GM04504 (cell line): ENCODE results near the gene CSGALNACT2.
"Not testable (repeated sequence)": the region's sequence is repeated elsewhere in the genome, so short reads cannot be mapped to it uniquely, and the experiment has no call there.

Experiments used
- DNase-seq: peaks from one replicate; pipeline ENCODE4 v3.0.0-alpha.2; 2012; ENCODE audit warnings: low read depth

Gene CSGALNACT2

DNA sequence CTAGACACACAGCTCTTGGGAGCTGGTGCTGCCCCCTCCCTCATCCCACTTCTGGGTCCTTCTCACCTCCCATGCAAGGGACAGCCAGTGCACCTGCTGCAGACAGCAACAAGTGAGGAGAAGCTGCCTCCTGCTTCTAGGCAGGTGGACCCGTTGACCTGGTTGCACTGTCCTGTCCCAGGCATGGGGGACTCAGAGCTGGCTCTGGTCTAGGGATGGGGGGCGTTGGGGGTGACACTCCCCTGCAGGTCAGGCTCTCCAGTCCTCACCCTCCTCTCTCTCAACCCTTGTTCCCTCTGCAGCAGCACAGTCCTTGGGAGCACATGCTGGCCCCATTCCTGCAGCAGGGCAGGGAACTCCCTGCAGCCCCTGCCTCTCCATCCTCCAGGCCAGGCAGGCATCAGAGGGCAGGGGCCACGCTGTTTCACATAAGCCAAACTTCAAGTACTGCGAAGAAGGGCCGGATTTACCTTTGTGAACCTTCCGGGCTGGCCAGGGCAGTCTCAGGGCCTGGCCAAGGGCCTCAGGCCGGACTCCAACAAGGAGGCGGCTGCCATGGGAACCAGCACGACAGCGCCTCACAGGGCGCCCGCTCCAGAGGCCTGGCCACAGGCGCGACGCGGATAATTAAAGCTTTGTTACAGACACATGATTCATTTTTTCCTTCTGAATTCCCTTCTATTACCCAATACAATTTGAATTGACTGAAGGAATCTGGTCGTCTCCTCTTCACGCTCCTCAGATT is 80.1 kb downstream of the CSGALNACT2 start:
- no peak for DNase-seq

GRCh38 chr10:43218951-43219837 is 80.9 kb downstream of the CSGALNACT2 start:
- no peak for DNase-seq

DNA sequence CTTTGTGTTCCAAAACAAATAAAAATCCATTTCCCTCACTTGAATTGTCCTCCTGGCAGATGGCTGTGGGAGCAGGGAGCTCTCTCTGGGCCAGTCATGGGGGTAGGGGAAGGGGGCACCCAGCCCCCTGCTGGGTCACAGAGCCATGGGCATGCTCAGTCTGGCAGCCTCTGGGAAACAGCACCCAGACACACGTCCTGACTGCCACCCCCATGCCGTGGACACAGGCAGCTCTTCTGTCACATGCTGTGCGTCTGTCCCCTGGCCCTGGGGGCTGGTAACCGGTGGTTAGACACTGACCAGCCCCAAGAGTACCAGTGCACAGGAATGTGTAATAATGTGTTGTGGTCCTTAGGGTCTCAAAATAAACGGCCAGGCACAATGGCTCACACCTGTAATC is 81.6 kb downstream of the CSGALNACT2 start:
- no peak for DNase-seq

DNA sequence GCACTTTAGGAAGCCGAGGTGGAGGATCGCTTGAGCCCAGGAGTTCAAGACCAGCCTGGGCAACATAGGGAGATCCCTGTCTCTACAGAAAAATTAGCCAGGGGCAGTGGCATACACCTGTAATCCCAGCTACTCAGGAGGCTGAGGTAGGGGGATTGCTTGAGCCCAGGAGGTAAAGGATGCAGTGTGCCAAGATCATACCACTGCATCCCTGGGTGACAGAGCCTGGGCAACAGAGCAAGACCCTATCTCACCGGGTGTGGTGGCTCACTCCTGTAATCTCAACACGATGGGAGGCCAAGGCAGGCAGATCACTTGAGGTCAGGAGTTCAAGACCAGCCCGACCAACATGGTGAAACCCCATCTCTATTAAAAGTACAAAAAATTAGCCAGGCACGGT is 82.0 kb downstream of the CSGALNACT2 start:
- DNase-seq, result not testable (repeated sequence)

DNA sequence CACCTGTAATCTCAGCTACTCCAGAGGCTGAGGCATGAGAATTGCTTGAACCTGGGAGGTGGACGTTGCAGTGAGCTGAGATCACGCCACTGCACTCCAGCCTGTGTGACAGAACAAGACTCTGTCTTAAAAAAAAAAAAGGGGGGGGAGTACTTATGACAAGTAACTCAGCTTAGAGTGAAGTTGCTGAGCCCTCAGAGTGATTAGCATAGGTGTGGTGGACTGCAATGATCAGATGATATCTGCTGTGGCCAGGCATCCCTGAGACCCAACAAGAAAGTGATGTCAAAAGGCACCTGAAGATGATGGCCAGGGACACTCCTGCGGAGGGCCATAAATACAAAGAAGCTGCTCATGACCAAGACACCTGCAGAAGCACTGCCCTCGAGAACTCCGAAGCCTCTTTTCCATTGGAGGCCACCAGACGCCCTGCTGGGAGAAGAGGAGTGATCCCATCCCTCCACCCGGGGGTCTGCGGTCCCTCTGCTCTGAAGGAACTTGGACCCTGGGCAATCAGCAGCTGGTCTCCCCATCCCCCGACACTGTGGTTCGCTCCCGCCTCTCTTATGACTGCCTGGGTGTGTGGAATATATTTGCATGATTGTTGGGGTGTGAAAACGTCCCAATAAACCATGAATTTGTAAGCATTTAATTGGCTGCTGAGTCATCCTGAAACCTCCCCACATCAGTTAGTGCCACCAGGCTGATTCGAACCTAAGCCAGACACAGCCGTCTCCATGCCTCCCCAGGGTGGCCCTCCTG is 82.6 kb downstream of the CSGALNACT2 start:
- DNase-seq, result no peak

DNA sequence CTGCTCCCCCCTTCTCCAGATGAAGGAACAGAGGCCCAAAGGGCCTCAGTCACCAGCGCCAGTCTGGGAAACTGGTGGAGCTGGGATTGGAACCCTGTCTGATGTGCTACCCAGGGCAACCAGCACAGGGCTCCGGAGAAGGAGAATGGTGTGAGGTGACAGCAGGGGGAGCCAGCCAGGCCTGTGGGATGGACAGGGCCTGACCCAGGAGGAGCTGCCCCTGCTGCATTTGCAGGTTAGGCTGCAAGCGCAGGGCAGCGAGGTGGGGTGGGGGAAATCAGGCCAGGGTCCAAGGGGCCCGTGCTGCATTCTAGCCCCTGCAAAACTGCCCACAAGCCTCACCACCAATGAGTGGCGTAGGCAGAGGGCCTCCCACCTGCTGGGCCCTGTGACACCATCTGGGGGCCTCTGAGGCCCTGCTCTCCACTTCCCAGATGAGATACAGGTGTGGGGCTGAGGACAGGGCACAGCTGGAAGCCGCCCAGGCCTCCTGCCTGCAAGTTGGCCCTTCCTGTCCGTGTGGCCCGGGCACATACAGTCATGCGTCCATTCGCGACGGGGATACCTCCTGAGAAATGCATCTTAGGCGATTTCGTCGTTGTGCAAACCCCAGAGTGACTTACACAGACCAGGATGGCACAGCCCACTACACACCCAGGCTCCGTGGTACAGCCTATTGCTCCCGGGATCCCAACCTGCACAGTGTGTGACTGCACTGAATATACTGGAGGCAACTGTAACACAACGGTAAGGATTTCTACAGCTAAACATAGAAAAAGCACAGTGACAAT is 83.4 kb downstream of the CSGALNACT2 start:
- no peak for DNase-seq

DNA sequence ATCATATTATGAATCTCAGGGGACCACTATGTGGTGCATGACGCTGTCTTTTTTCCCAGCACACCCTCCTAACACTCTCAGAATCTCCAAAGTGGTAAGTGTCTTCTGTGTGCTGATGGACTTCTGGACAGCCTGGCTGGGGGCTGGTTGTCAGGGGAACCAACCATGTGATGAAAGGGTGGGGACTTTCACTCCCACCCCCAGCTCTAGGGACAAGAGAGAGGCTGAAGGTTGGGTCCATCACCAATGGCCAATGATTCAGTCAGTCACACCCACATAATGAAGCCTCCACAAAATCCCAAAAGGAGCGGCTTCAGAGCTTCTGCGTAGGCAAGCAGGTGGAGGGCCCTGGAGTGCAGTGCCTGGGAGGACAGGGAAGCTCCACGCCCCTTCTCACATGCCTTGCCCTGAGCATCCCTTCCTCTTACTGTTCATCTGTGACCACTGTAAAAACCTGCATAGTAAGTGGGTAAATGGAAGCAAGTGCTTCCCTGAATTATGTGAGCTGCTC is 84.0 kb downstream of the CSGALNACT2 start:
- DNase-seq, result no peak

DNA sequence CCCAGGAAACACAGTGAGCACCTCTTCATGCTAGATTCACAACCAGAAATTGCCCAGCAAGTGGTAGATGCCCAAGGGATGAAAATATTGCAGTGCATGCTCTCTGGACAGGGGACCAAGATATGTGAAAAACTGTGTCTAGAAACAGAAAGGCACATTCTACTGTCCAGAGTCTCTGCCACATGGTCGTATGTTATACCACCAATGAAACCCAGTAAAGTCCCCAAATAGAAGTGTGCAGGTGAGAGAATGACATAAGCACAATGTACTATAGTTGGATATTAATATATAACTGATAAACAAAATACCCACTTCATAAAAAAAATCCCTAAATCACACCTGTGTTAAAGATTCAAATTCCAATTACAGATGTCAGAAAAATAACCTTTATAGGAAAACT is 84.8 kb downstream of the CSGALNACT2 start:
- DNase-seq, result no peak

- no peak for DNase-seq
Measured at GRCh38 chr10:43224321-43224720, 86.1 kb downstream of the CSGALNACT2 start.

GRCh38 chr10:43225004-43225786 is 87.0 kb downstream of the CSGALNACT2 start:
- DNase-seq, result no peak

DNA sequence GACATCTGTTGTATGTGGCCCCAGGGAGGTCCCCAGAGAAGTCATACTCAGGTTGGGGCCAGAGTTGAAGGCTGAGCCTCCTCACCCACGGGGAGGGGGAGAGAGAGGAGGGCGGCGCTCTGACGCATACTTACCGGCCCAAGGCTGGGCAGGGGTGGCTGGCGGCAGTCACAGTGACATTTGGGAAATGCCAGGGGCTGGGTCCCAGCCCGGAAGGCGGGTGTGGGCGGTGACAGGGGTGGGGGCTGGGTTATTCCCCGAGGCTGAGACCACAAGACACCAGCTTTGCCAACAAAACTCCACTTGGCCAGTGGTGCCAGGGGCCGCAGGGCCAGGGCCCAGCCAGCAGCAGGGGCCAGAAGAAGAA is 87.5 kb downstream of the CSGALNACT2 start:
- no peak for DNase-seq

DNA sequence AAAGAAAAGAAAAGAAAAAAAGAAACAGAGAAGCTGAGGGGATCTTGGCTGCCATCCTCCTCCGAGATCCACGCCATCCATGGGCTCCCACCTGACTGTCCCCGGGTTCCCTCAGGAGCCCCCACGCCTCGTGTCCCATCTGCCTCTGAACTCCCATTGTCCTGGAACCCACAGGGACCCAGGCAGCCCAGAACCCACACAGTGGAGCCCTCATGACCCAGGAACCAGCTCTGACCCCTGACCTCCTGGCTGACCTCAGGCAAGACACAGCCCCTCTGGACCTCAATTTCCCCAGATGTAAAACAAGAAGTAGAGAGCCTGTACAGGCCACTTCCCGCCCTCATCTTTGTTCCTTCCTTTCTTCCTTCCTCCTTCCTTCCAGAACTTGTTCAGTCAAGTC is 88.2 kb downstream of the CSGALNACT2 start:
- no peak for DNase-seq

DNA sequence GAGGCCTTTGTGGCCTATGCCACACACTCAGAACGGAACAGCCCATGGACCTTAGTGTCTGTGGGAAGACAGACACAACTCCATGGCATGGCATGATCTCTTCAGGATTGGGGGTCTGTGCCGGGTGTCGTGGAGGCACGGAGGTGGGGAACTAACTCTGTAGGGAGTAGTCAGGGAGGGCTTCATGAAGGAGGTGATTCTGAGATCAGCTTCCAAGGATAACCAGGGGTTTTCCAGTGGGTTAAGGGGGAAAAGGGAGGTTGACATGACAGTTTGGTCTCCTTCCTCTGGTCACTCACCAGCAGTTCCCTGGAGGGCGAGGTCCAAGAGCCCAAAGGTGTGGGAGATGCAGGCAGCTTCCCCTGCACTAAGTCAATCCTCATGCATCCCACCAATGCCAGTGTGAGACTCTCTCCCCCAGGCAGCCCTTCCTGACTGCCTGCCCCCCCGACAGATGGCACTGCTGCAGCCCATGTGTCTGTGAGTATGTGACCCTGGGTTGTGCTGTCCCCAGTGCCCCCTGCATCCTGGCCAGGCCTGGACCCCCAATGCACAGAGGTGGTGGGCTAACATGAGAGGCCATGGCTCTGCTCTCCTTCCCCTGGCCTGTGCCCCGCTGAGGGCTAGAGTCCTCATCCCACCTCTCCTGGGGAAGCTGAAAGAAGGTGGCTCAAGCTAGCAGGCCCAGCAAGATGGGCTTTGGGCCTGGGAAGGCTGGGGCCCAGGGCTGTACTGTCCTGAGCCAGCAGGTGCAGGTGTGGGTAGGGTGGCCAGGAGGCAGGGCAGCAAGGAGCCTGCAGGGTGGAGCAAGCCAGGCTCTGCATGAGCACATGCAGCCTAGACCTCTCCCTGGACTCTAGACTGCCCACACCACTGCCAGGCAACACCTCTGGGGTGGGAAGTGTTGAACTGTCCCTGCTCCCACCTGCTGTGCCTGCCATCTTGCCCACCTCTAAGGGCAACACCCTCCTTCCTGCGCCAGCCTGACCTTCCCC is 88.9 kb downstream of the CSGALNACT2 start:
- no peak for DNase-seq

- DNase-seq, result no peak
Measured at GRCh38 chr10:43227911-43228782, 89.9 kb downstream of the CSGALNACT2 start.

GRCh38 chr10:43228783-43229207 is 90.5 kb downstream of the CSGALNACT2 start:
- no peak for DNase-seq

DNA sequence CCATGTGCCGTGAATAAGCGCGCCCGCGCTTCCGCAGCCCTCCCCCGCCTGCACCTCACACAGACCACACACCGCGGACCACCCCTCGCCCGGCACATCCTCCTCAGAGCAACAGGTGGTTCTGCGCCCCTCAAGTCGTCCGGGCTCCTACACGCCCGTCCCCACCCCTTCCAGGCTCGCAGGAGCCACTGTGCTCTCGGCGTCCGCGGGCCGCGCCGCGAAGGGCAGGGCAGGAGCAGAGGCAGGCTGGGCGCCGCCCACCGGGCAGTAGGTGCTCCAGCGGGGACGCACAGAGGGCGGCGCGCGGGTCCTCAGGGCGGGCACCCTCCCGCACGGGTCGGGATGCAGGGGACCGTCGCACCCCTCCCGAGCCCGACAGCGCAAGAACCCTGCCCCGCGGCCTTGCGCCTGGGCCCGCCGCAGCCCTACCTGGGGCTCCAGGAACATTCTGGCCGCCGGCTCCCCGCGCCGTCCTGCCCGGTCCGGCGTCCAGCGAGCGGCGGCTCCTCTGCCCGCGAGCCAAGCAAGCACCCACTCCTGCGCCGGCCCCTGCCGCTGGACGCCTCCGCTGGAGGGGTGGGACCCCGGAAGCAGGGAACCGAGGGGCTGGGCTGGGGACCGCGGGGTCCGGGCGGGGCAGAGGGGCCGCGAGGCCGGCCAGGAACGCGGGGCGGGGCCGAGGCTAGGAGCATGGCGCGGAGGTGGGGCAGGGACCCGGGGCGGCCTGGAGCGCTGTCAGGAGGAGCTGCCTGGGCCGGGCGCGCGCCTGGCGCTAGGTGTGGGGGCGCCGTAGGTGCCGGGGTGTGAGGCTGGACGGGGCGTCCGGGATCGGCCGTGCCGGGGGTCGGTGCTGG is 91.2 kb downstream of the CSGALNACT2 start:
- DNase-seq, result no peak

- no peak for DNase-seq
Measured at GRCh38 chr10:43230101-43230908, 92.1 kb downstream of the CSGALNACT2 start.
